Activated naive CD8-positive, alpha-beta T cell treated with anti-CD3 and anti-CD28 coated beads, Interleukin-2, amount 10 ng/mL, durations not matched to agents 7 days and 5 days (primary cell): ENCODE data around the gene B4GALNT2. TPM values are rescaled to one million over a fixed set of nuclear protein-coding genes. Genes with fewer than 3 reads are reported as not detected.
"Not testable (repeated sequence)": the region's sequence is repeated elsewhere in the genome, so short reads cannot be mapped to it uniquely, and the experiment has no call there.

Experiments
- ATAC-seq: fragments of 150-1000 bp; cut with Tn5 transposase; one replicate; pipeline ENCODE4 v1.10.0; 2021; ENCODE audit warnings: low read depth, moderate library complexity
- POLR2A ChIA-PET: fragments of 350-600 bp; sonication (Branson Sonifier 250); formaldehyde crosslinking; loops from one replicate; lab custom pipeline; 2021; ENCODE audit warnings: antibody characterized with exemption; lab: Charles Lee
- DNase-seq: peaks from one replicate; pipeline ENCODE4 v3.0.0; 2021
- H3K27ac Mint-ChIP-seq: one replicate; pipeline ENCODE4 v1.8.0; 2022; ENCODE audit warnings: mild to moderate bottlenecking, mixed read lengths
- H3K27me3 Mint-ChIP-seq: one replicate; pipeline ENCODE4 v1.8.0; 2022; ENCODE audit warnings: mild to moderate bottlenecking, moderate library complexity, mixed read lengths
- H3K36me3 Mint-ChIP-seq: one replicate; pipeline ENCODE4 v1.8.0; 2021; ENCODE audit warnings: mild to moderate bottlenecking, mixed read lengths
- H3K4me1 Mint-ChIP-seq: one replicate; pipeline ENCODE4 v1.8.0; 2021; ENCODE audit warnings: mixed read lengths
- H3K4me3 Mint-ChIP-seq: one replicate; pipeline ENCODE4 v1.8.0; 2022; ENCODE audit warnings: mild to moderate bottlenecking, moderate library complexity, mixed read lengths
- H3K9me3 Mint-ChIP-seq: one replicate; pipeline ENCODE4 v1.8.0; 2021; ENCODE audit warnings: mixed read lengths
- total RNA-seq, 2 experiments: library from RNA; stranded (reverse); gene quantifications; one replicate each; pipeline ENCODE4 v1.2.3, GENCODE V29; 2021

The B4GALNT2 gene
- total RNA-seq: not detected

- DNase-seq (peak; percentile 43), ATAC-seq (peak; percentile 56)
- peak within 1 kb of the TSS; percentile 71 for H3K4me3 Mint-ChIP-seq
- H3K36me3 Mint-ChIP-seq: no peaks in the 10 kb centered on the region
- no peaks in the 10 kb centered on the region for H3K9me3 Mint-ChIP-seq
- POLR2A ChIA-PET: no interaction called here
- peaks cover 5% of the 10 kb centered on the region for H3K4me1 Mint-ChIP-seq
- H3K27ac Mint-ChIP-seq: no peak within 1 kb of the TSS
- H3K27me3 Mint-ChIP-seq: peaks cover 73% of the 10 kb centered on the region
Observed at GRCh38 chr17:49132699-49133364, at the start of gene B4GALNT2. B4GALNT2 (plus strand) TSS chr17:49132769; CDS start chr17:49132793, 24 bp downstream.

GRCh38 chr17:49085046-49085445, 47.5 kb upstream of the B4GALNT2 start:
- H3K4me3 Mint-ChIP-seq, H3K9me3 Mint-ChIP-seq, H3K36me3 Mint-ChIP-seq, DNase-seq, H3K4me1 Mint-ChIP-seq, POLR2A ChIA-PET, H3K27ac Mint-ChIP-seq, ATAC-seq: not testable (repeated sequence)
- peaks cover 34% of the 10 kb centered on the region for H3K27me3 Mint-ChIP-seq

GRCh38 chr17:49085565-49086315, 46.8 kb upstream of the B4GALNT2 start:
- H3K27ac Mint-ChIP-seq: no peak overlapping the region
- no peak overlapping the region for H3K4me3 Mint-ChIP-seq
- peaks cover 7% of the 10 kb centered on the region for H3K4me1 Mint-ChIP-seq
- H3K36me3 Mint-ChIP-seq: no peaks in the 10 kb centered on the region
- peaks cover 36% of the 10 kb centered on the region for H3K27me3 Mint-ChIP-seq
- POLR2A ChIA-PET: no interaction called here
- no peak for DNase-seq
- no peak for ATAC-seq
- no peaks in the 10 kb centered on the region for H3K9me3 Mint-ChIP-seq

GRCh38 chr17:49086316-49086605, 46.3 kb upstream of the B4GALNT2 start:
- peaks cover 36% of the 10 kb centered on the region for H3K27me3 Mint-ChIP-seq

GRCh38 chr17:49086649-49087048, 45.9 kb upstream of the B4GALNT2 start:
- H3K27me3 Mint-ChIP-seq: peaks cover 35% of the 10 kb centered on the region
- DNase-seq (no peak), ATAC-seq (no peak)
- H3K36me3 Mint-ChIP-seq: no peaks in the 10 kb centered on the region
- H3K4me3 Mint-ChIP-seq: no peak overlapping the region
- H3K4me1 Mint-ChIP-seq: peaks cover 7% of the 10 kb centered on the region
- H3K27ac Mint-ChIP-seq: no peak overlapping the region
- POLR2A ChIA-PET: no interaction called here
- no peaks in the 10 kb centered on the region for H3K9me3 Mint-ChIP-seq

More at GRCh38 chr17:49086316-49086605, 46.3 kb upstream of the B4GALNT2 start:
- Mint-ChIP-seq H3K4me3 (no peak overlapping the region), H3K4me1 (peaks cover 7% of the 10 kb centered on the region), H3K9me3 (no peaks in the 10 kb centered on the region), H3K36me3 (no peaks in the 10 kb centered on the region), H3K27ac (no peak overlapping the region)
- POLR2A ChIA-PET: no interaction called here
- DNase-seq (no peak), ATAC-seq (no peak)

GRCh38 chr17:49089094-49089493, 43.5 kb upstream of the B4GALNT2 start:
- Mint-ChIP-seq H3K4me3 (no peak overlapping the region), H3K4me1 (peaks cover 7% of the 10 kb centered on the region), H3K36me3 (no peaks in the 10 kb centered on the region), H3K9me3 (no peaks in the 10 kb centered on the region), H3K27me3 (peaks cover 24% of the 10 kb centered on the region), H3K27ac (no peak overlapping the region)
- ATAC-seq: no peak
- DNase-seq: no peak
- POLR2A ChIA-PET: no interaction called here

- no peak for ATAC-seq
- POLR2A ChIA-PET: no interaction called here
- Mint-ChIP-seq H3K27ac (no peak overlapping the region), H3K4me1 (peaks cover 7% of the 10 kb centered on the region), H3K27me3 (peaks cover 16% of the 10 kb centered on the region), H3K9me3 (no peaks in the 10 kb centered on the region), H3K36me3 (no peaks in the 10 kb centered on the region), H3K4me3 (no peak overlapping the region)
- DNase-seq: no peak
Observed at GRCh38 chr17:49090878-49091594, 41.5 kb upstream of the B4GALNT2 start.

- Mint-ChIP-seq H3K4me3 (no peak overlapping the region), H3K27ac (no peak overlapping the region), H3K9me3 (no peaks in the 10 kb centered on the region), H3K4me1 (no peaks in the 10 kb centered on the region), H3K36me3 (no peaks in the 10 kb centered on the region), H3K27me3 (peaks cover 4% of the 10 kb centered on the region)
- POLR2A ChIA-PET: no interaction called here
- ATAC-seq: no peak
- DNase-seq: no peak
Observed at GRCh38 chr17:49093131-49093530, 39.4 kb upstream of the B4GALNT2 start.

- ATAC-seq (no peak), DNase-seq (no peak)
- POLR2A ChIA-PET: no interaction called here
- Mint-ChIP-seq H3K36me3 (no peaks in the 10 kb centered on the region), H3K4me1 (no peaks in the 10 kb centered on the region), H3K27me3 (peaks cover 7% of the 10 kb centered on the region), H3K4me3 (no peak overlapping the region), H3K27ac (no peak overlapping the region), H3K9me3 (no peaks in the 10 kb centered on the region)
Observed at GRCh38 chr17:49100601-49101000, 32.0 kb upstream of the B4GALNT2 start.

GRCh38 chr17:49101054-49101534, 31.5 kb upstream of the B4GALNT2 start:
- Mint-ChIP-seq H3K9me3 (no peaks in the 10 kb centered on the region), H3K36me3 (no peaks in the 10 kb centered on the region), H3K4me3 (no peak overlapping the region), H3K27ac (no peak overlapping the region), H3K4me1 (no peaks in the 10 kb centered on the region), H3K27me3 (peaks cover 6% of the 10 kb centered on the region)
- no peak for ATAC-seq
- POLR2A ChIA-PET: no interaction called here
- no peak for DNase-seq

- H3K4me3 Mint-ChIP-seq, H3K27me3 Mint-ChIP-seq, H3K9me3 Mint-ChIP-seq, ATAC-seq, H3K4me1 Mint-ChIP-seq, H3K36me3 Mint-ChIP-seq, H3K27ac Mint-ChIP-seq, POLR2A ChIA-PET, DNase-seq: not testable (repeated sequence)
Observed at GRCh38 chr17:49103360-49103759, 29.2 kb upstream of the B4GALNT2 start.

- POLR2A ChIA-PET: no interaction called here
- Mint-ChIP-seq H3K27me3 (peaks cover 10% of the 10 kb centered on the region), H3K9me3 (no peaks in the 10 kb centered on the region), H3K36me3 (no peaks in the 10 kb centered on the region), H3K4me3 (no peak overlapping the region), H3K4me1 (peaks cover 3% of the 10 kb centered on the region), H3K27ac (no peak overlapping the region)
- DNase-seq (no peak), ATAC-seq (no peak)
Observed at GRCh38 chr17:49104511-49105074, 28.0 kb upstream of the B4GALNT2 start.

- H3K27ac Mint-ChIP-seq: no peak overlapping the region
- ATAC-seq (no peak), DNase-seq (no peak)
Observed at GRCh38 chr17:49106321-49107210, 26.0 kb upstream of the B4GALNT2 start.

More at GRCh38 chr17:49106321-49107210, 26.0 kb upstream of the B4GALNT2 start:
- H3K4me3 Mint-ChIP-seq: no peak overlapping the region
- no peaks in the 10 kb centered on the region for H3K9me3 Mint-ChIP-seq
- H3K27me3 Mint-ChIP-seq: peaks cover 12% of the 10 kb centered on the region
- no peaks in the 10 kb centered on the region for H3K36me3 Mint-ChIP-seq
- POLR2A ChIA-PET: no interaction called here
- H3K4me1 Mint-ChIP-seq: peaks cover 3% of the 10 kb centered on the region
